DOHH2 (cell line): ENCODE measurements around the gene C14orf180.

Source experiments
- H3F3A ChIP-seq: fragments of 200-600 bp; sonication (generic), shearing (Covaris generic); 2 replicates; pipeline ENCODE4 v1.6.0; 2016; ENCODE audit warnings: antibody characterized with exemption, mild to moderate bottlenecking; ENCODE audit not compliant: control insufficient read depth, insufficient read depth
- H3K27ac ChIP-seq: fragments of 200-600 bp; sonication (generic); 2 replicates; pipeline ENCODE4 v1.5.1; 2014; ENCODE audit warnings: low read depth, mild to moderate bottlenecking, low read length, moderate library complexity
- H3K27me3 ChIP-seq: fragments of 200-600 bp; sonication (generic); 2 replicates; pipeline ENCODE4 v1.6.1; 2014; ENCODE audit warnings: mild to moderate bottlenecking, low read length, mixed read lengths; ENCODE audit not compliant: control insufficient read depth
- H3K36me3 ChIP-seq: fragments of 200-600 bp; sonication (generic); 2 replicates; pipeline ENCODE4 v1.6.1; 2014; ENCODE audit warnings: mild to moderate bottlenecking, low read length, moderate library complexity, mixed read lengths; ENCODE audit not compliant: control insufficient read depth
- H3K4me1 ChIP-seq: fragments of 200-600 bp; sonication (generic); 2 replicates; pipeline ENCODE4 v1.6.1; 2014; ENCODE audit warnings: mild to moderate bottlenecking, low read length, mixed read lengths; ENCODE audit not compliant: control insufficient read depth
- H3K4me2 ChIP-seq: fragments of 200-600 bp; sonication (generic); 2 replicates; pipeline ENCODE4 v1.6.0; 2014; ENCODE audit warnings: mild to moderate bottlenecking, low read length, moderate library complexity
- H3K4me3 ChIP-seq: fragments of 200-600 bp; sonication (generic); 2 replicates; pipeline ENCODE4 v1.5.1; 2014; ENCODE audit warnings: mild to moderate bottlenecking, low read length, mixed read lengths
- H3K79me2 ChIP-seq: fragments of 200-600 bp; sonication (generic); 2 replicates; pipeline ENCODE4 v1.6.1; 2014; ENCODE audit warnings: mild to moderate bottlenecking, low read length, mixed read lengths; ENCODE audit not compliant: control insufficient read depth
- H3K9me2 ChIP-seq: fragments of 200-600 bp; sonication (generic); replicated peaks from 2 replicates; pipeline ENCODE4 v1.6.1; 2014; ENCODE audit warnings: mild to moderate bottlenecking, low read length, mixed read lengths; ENCODE audit not compliant: control insufficient read depth
- H3K9me3 ChIP-seq: fragments of 200-600 bp; sonication (generic); 2 replicates; pipeline ENCODE4 v1.6.1; 2014; ENCODE audit warnings: antibody characterized with exemption, low read length, mixed read lengths; ENCODE audit not compliant: control insufficient read depth, insufficient read depth
- H4K20me1 ChIP-seq: fragments of 200-600 bp; sonication (generic); 2 replicates; pipeline ENCODE4 v1.6.0; 2014; ENCODE audit warnings: low read depth, mild to moderate bottlenecking, antibody characterized with exemption, low read length, moderate library complexity; ENCODE audit not compliant: control insufficient read depth, insufficient read depth
- CTCF ChIP-seq: fragments of 200-600 bp; sonication (generic); IDR thresholded peaks from one replicate; pipeline ENCODE4 v1.5.1; 2014; ENCODE audit warnings: antibody characterized with exemption, mild to moderate bottlenecking, low read depth, low read length; ENCODE audit not compliant: poor library complexity, severe bottlenecking
- EZH2phosphoT487 ChIP-seq: fragments of 200-600 bp; sonication (generic); IDR thresholded peaks from 2 replicates; pipeline ENCODE4 v1.6.1; 2017; ENCODE audit warnings: borderline replicate concordance, mild to moderate bottlenecking, antibody characterized with exemption, low read length, moderate library complexity, mixed read lengths

Gene C14orf180

GRCh38 chr14:104564744-104565679, 14.6 kb upstream of the C14orf180 start:
- TF ChIP-seq CTCF = no peak
- TF ChIP-seq EZH2phosphoT487 = no peak
- Histone ChIP-seq H3K4me1 (no peaks in the 10 kb centered on the region), H3K27me3 (no peaks in the 10 kb centered on the region)

GRCh38 chr14:104567141-104567956, 12.2 kb upstream of the C14orf180 start:
- Histone ChIP-seq H4K20me1 (no peaks in the 10 kb centered on the region), H3K4me3 (no peak overlapping the region), H3K4me1 (no peaks in the 10 kb centered on the region), H3K27me3 (no peaks in the 10 kb centered on the region), H3K9me3 (no peaks in the 10 kb centered on the region), H3F3A (no peaks in the 10 kb centered on the region), H3K9me2 (no peaks in the 10 kb centered on the region), H3K4me2 (no peak overlapping the region), H3K27ac (no peak overlapping the region), H3K79me2 (no peaks in the 10 kb centered on the region), H3K36me3 (no peaks in the 10 kb centered on the region)
- no peak for TF ChIP-seq EZH2phosphoT487
- TF ChIP-seq CTCF = no peak

More at GRCh38 chr14:104564744-104565679, 14.6 kb upstream of the C14orf180 start:
- Histone ChIP-seq H3K27ac (no peak overlapping the region), H3K36me3 (no peaks in the 10 kb centered on the region), H4K20me1 (no peaks in the 10 kb centered on the region), H3K9me2 (no peaks in the 10 kb centered on the region), H3K4me2 (no peak overlapping the region), H3K4me3 (no peak overlapping the region), H3K9me3 (no peaks in the 10 kb centered on the region), H3F3A (no peaks in the 10 kb centered on the region), H3K79me2 (no peaks in the 10 kb centered on the region)

GRCh38 chr14:104567957-104568225, 11.7 kb upstream of the C14orf180 start:
- Histone ChIP-seq H3K36me3 (no peaks in the 10 kb centered on the region), H3K9me2 (no peaks in the 10 kb centered on the region), H3K27me3 (no peaks in the 10 kb centered on the region), H3K79me2 (no peaks in the 10 kb centered on the region), H3K4me3 (no peak overlapping the region), H3F3A (no peaks in the 10 kb centered on the region), H4K20me1 (no peaks in the 10 kb centered on the region), H3K27ac (no peak overlapping the region), H3K4me2 (no peak overlapping the region), H3K4me1 (no peaks in the 10 kb centered on the region), H3K9me3 (no peaks in the 10 kb centered on the region)
- TF ChIP-seq CTCF (no peak), EZH2phosphoT487 (no peak)
